Lower leg skin (tissue), 4 donors: Measurements from ENCODE around the gene FCER1G. TPM values are rescaled to one million over a fixed set of nuclear protein-coding genes. Genes with fewer than 3 reads are reported as not detected.
"Not testable (repeated sequence)": the region's sequence is repeated elsewhere in the genome, so short reads cannot be mapped to it uniquely, and the experiment has no call there.

ENCODE experiments used
- DNase-seq, 2 donors: peaks; one replicate each; pipeline ENCODE4 v3.0.0-alpha.2; 2019; ENCODE audit warnings: low spot score in 2 of 2
- H3K4me3 ChIP-seq: fragments of 200-600 bp; sonication (generic); 2 replicates; pipeline ENCODE4 v1.5.1; 2017; ENCODE audit warnings: mild to moderate bottlenecking, low read depth; ENCODE audit not compliant: poor library complexity, severe bottlenecking
- CTCF ChIP-seq, 3 donors: fragments of 450-650 bp; IDR thresholded peaks; one replicate each; pipeline ENCODE4 v1.5.1; 2016; ENCODE audit warnings: antibody characterized with exemption in 3 of 3, mild to moderate bottlenecking in 3 of 3, moderate library complexity in 2 of 3
- POLR2A ChIP-seq, 2 donors: fragments of 450-650 bp; IDR thresholded peaks; one replicate each; pipeline ENCODE4 v1.6.1; 2016 to 2017; ENCODE audit warnings: antibody characterized with exemption in 2 of 2, mild to moderate bottlenecking in 1 of 2, moderate library complexity in 1 of 2
- WGBS, 2 donors: methylation state at CpG; one replicate each; pipeline ENCODE4 v1.1.5; 2018; 5-methylcytosine and 5-hydroxymethylcytosine counted together
- intact Hi-C: fragments of 100-400 bp; cut with DNase I; formaldehyde crosslinking; loops from one replicate; pipeline ENCODE4 v1.15.0; 2023; ENCODE audit warnings: low total_unique reads
- total RNA-seq, 4 donors: library from RNA; depleted of rRNA; stranded (reverse); fragments of >200 nt; gene quantifications; one replicate each; pipeline ENCODE4 v1.1.0, GENCODE V29; 2016

FCER1G gene
- total RNA-seq, 4 donors from 2014 or later: 5.0 to 31.9 (median 17.9) TPM

GRCh38 chr1:161223805-161224694, 9.0 kb downstream of the FCER1G start:
- no peak overlapping the region for H3K4me3 ChIP-seq
- intact Hi-C loops: loop anchor here (10.0 kb wide), 1 partner anchor 161 kb away; no protein-coding TSS in a partner anchor
- TF ChIP-seq CTCF (IDR thresholded peaks at IDR 0.05): no peak
- TF ChIP-seq POLR2A (IDR thresholded peaks at IDR 0.05): no peak
- whole genome bisulfite sequencing, 2 donors: 90 to 94% methylated on average over 7 of the region's 7 CpGs
- no peak for DNase-seq

GRCh38 chr1:161224695-161225087, 9.6 kb downstream of the FCER1G start:
- intact Hi-C loops: loop anchor here (5.0 to 10.0 kb wide), 2 partner anchors 68 to 160 kb away; no protein-coding TSS in a partner anchor
- DNase-seq, H3K4me3 ChIP-seq: not testable (repeated sequence)
- WGBS, 2 donors: 80 to 87% methylated on average over 13 of the region's 13 CpGs

DNA sequence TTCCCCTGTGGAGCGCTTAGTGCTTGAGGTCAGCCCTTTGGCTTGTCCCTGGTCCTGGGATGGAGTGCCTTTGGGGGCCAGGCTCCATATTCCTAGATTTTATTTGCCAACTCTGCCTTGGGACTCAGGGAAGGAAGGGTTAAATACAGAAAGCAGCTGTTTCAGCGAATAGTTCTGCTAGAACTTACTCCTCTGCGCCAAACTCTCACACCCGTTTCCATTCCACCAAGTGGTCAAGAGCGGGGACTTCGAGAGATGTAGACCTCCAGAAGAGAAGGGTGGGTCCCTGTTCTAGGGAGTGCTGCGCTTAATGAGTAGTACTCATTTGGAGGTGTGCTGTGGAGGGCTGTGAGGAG, 10.1 kb downstream of the FCER1G start:
- 62 to 67% methylated on average over 7 of the region's 7 CpGs for WGBS, 2 donors
- H3K4me3 ChIP-seq: no peak overlapping the region
- no peak for DNase-seq
- TF ChIP-seq POLR2A (IDR thresholded peaks at IDR 0.05): no peak
- TF ChIP-seq CTCF (IDR thresholded peaks at IDR 0.05): no peak
- intact Hi-C loops: loop anchor here (5.0 to 10.0 kb wide), 2 partner anchors 67 to 160 kb away; no protein-coding TSS in a partner anchor

- intact Hi-C loops: loop anchor here (5.0 to 10.0 kb wide), 2 partner anchors 67 to 159 kb away; no protein-coding TSS in a partner anchor
- DNase-seq: peak; percentile 96 to 97
- WGBS, 2 donors: 4 to 5% methylated on average over 16 of the region's 16 CpGs
- peak within 1 kb of the TSS; percentile 40 for H3K4me3 ChIP-seq
- TF ChIP-seq CTCF (IDR thresholded peaks at IDR 0.05) (peak in 1 of 3 donors; percentile 40), POLR2A (IDR thresholded peaks at IDR 0.05) (no peak)
Measured at GRCh38 chr1:161225534-161226319, 10.6 kb downstream of the FCER1G start, which contains the start of gene TOMM40L. TOMM40L (plus strand) TSS chr1:161226060; CDS start chr1:161226490, 430 bp downstream.

DNA sequence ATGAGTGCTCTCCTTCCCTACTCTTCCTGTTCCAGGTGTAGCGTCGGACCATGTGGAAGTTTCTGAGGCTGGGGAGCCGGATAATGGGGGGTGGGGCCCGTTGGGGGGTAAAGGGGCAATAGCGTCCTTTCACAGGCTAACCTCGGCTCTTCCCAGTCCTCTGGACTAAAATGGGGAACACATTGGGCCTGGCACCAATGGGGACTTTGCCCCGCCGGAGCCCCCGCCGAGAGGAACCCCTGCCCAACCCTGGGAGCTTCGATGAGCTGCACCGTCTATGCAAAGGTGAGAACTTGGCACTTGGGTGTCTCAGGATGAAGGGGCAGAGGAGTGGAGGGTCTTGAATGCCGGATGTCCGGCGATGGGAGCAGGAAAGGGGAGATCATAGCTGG, 11.2 kb downstream of the FCER1G start:
- TF ChIP-seq CTCF (IDR thresholded peaks at IDR 0.05) (no peak), POLR2A (IDR thresholded peaks at IDR 0.05) (no peak)
- intact Hi-C loops: loop anchor here (5.0 to 10.0 kb wide), 2 partner anchors 66 to 158 kb away; no protein-coding TSS in a partner anchor
- 5 to 7% methylated on average over 15 of the region's 15 CpGs for WGBS, 2 donors
- H3K4me3 ChIP-seq: peak overlapping the region; percentile 40
- DNase-seq: no peak

GRCh38 chr1:161226759-161227158, 11.7 kb downstream of the FCER1G start:
- WGBS, 2 donors: 54 to 59% methylated on average over 3 of the region's 3 CpGs
- intact Hi-C loops: loop anchor here (5.0 to 10.0 kb wide), 2 partner anchors 66 to 158 kb away; no protein-coding TSS in a partner anchor

More at GRCh38 chr1:161226759-161227158, 11.7 kb downstream of the FCER1G start:
- DNase-seq: no peak
- TF ChIP-seq POLR2A (IDR thresholded peaks at IDR 0.05): no peak
- TF ChIP-seq CTCF (IDR thresholded peaks at IDR 0.05): no peak
- H3K4me3 ChIP-seq: no peak overlapping the region
